Hippocampal formation (tissue), 2 donors: ENCODE data around the gene SGK1.

Source experiments
- DNase-seq, 2 donors: peaks; one replicate each; lab custom pipeline; 2025; lab: John Stamatoyannopoulos, UW

SGK1 gene

DNA sequence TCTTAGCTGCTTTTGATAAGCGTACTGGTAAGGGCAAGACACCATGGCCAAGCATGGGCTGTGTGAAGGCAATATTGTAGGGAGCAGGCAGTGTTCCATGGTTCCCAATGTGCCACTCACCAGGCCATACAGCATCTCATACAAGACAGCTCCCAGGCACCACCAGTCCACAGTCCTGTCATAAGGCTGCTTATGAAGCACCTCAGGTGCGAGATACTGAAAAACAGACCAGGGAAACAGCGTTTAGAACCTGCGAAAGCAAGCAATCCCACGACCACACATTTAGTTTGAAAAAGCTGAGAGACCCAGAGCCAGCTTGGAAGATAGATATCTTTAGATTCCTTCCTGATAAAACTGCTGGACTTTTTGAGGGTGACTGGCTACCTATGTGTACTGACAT, 146.4 kb downstream of the SGK1 start:
- DNase-seq: peak in 1 of 2 donors; percentile 25

DNA sequence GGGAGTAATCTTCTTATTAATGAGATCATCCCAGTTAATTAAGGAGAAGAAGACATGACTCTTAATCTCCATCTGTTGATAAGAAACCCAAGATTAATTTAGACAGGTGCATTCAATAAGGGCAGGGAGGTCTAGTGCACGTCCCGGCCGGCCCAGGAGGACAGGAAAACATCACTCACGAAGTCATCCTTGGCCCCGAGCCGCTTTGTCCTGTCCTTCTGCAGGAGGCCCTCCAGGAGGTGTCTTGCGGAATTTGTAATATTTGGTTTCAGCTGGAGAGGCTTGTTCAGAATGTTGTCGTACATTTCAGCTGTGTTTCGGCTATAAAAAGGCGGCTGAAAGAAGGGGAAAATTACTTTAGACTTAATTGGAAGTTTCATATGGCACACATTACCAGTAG, 147.1 kb downstream of the SGK1 start:
- DNase-seq: no peak

DNA sequence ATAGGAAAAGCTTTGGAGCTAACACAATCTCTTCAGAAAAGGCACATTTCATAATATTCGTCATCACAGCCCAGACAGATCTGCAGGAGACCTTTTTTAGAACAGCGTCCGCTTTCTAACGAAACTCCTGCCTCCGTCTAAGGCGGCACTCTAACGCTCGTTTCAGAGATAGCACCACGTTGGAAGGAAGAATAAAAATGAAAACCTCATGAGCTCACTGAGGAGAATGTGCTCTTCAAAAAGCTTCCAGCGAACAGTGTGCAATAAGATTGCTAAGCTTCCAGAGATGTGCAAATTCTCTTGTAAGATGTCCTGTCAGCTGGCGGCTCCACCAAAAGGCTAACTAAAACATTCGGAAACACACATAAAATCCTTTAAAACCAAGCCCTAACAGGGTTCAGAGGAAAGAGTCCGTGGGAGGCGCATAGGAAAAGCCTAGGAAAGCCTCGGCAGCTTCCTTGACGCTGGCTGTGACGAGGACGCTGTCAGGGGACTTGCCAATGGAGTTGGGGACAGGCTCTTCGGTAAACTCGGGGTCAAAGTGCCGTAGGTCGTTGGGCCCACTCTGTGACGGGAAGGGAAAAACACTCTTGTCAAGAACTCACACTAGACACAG, 147.9 kb downstream of the SGK1 start:
- DNase-seq: no peak

DNA sequence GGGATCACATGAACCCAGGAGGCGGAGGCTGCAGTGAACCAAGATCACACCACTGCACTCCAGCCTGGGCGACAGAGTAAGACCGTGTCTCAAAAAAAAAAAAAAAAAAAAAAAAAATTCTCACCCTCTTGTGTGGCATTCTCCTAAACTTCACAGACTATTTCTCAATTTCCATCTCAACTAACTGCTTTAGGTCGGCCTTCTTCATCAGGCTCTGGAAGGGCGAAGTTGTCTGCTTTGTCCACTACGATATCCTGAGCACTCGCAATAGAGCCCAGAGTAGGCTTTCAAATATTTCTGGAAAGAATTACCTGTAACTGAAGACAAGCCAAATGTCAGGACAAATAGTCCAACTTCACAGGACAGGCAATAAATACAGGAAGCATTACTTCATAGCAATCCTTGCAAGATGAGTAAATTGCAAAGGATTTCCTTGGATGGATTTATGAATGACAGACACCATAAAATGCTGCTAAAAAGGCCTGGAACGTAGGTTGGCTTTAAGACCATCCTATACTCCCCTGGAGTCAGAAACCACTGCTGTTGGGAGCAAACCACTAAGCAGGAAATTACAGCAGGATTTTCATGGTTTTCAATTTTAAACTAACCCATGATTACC, 149.2 kb downstream of the SGK1 start:
- no peak for DNase-seq

DNA sequence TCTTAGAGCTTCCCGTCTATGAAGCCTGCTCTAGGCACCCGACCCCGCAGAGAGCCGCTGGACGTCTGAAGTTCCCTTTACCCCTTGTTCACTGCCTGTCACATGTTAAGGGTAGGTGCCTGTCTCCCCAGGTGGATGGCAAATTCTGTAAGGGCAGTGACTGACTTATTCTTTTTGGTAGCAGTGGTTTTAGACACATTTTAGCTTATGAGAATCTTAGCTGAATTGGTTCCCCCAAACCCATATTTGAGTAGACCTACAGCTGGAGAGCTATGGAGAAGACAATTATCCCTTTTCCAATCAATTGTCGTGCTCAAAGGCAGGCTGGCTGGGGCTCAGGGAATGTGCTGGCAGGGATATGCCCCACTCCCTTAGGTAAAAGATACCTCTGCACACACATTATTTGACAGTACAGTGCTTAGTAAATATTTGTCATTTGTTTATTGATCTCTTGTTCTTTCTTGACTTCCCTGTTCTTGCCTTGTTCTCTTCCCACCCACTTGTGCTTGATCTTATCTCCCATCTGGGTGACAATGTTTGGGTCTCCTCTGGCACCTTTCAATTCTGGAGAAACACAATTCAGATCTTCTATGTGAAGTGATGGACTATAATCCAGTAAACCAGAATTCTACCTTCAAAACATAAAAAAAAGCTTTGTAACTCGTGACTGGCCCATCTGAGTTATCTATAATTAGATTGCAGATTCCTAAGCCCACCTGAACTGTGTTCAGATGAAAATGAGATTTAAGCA, 151.2 kb downstream of the SGK1 start:
- DNase-seq: no peak

DNA sequence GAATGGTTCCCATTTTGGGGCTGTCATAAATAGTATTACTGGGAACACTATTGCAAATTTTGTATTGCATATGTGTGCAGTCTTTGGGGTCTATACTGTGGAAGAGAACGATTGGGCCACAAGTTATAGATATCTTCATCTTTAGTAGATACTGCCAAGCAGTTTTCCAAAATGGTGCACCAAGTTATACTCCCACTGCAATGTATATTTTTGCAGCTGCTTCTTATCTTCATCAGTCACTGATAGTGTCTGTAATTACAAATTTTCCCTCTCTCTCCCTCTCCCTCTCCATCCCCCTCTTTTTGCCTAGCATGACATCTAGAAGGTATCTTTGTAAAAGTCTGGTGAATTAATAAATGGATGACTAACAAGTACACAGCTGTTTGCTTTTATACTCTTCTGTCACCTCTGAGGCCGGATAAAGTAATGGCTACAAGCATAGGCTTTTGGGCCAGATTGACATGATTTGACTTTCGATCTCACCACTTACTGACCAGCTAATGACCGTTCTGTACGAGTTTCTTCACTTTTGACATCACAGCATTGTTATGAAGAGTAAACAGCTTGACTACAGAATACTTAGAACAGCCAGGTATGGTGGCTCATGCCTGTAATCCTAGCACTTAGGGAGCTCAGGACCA, 152.2 kb downstream of the SGK1 start:
- DNase-seq: no peak

DNA sequence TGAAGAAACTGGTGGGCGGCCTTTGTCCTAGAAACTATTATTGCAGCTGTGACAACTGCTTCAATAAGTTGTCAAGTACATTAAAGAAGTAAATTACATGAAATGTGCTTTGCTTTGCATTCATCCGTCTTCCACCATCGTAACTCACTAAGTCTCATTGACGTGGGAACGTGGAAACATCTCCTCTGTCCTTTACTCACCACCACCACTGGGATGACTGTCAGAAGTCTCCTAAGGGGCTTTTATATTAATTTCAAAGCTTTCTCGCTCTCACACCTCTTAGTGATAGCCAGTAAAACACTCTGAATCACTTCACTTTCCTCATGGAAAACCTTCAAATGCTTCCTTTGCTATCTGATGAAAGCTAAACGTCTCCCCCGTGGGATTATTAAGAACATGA, 153.6 kb downstream of the SGK1 start:
- DNase-seq: no peak

DNA sequence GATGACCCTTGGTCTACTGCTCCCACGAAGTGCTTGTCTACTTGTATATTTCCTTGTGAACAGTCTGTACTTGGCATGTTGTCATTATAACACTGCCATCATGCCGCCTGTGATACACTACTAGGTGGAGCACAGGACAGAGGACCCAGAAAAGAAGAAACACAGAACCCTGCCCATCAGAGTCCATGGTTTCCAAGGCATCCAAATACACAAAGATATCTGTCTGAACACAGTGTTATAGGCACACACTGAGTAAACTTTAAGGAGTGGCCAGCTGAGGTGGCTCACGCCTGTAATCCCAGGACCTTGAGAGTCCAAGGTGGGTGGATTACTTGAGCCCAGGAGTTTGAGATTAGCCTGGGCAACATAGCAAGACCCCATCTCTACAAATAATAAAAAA, 155.0 kb downstream of the SGK1 start:
- no peak for DNase-seq

DNA sequence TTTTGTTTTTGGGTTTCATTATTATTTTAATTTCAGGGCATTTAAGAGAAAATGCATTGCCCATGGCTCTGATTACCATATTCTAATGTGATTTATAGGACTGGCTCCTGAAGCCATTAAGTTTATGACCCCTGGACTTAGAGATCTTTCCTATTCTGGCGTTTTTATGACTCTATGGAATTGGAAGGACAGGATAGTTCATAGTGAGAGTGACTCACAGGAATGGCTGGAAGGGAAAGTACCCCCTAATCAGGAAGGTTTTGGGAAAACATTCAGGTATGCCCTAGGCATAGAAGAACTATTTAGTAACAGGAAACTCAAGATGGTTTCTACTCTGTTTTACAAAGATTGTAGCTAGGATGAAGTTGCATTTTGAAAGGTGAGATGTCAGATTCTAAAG, 156.9 kb downstream of the SGK1 start:
- no peak for DNase-seq

DNA sequence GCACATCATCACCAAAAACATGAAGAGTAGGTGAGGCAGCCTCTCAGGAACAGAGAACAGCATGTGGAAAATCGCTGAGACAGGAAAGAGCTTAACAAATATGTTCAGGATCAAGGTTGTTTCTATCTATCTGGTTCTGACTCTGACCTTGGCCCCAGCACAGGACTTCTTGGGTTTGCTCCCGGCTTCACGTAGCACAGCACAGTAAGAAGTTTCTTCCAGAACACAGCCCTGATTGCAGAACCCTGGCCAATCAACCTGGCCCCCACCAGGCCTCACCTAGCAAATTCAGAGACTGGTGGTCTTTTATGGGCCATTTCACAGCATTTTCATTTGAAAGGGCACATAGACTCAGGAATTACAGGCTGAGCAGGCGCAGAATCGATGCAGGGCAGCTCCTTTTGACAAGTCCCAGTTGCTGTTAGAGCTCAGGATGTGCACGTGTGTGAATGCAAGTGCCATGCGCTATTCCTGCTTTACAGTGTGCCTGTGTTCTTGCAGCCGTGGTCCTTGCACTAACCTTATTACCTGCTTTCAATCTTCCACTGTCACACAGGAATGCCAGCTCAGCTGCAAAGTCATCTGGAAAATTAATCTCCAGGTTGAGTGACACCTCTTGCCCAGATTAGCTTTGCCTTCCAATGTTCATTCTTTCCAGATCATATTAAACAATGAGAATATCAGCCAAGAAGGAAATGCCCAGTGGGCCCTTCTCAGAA, 165.0 kb downstream of the SGK1 start:
- no peak for DNase-seq

DNA sequence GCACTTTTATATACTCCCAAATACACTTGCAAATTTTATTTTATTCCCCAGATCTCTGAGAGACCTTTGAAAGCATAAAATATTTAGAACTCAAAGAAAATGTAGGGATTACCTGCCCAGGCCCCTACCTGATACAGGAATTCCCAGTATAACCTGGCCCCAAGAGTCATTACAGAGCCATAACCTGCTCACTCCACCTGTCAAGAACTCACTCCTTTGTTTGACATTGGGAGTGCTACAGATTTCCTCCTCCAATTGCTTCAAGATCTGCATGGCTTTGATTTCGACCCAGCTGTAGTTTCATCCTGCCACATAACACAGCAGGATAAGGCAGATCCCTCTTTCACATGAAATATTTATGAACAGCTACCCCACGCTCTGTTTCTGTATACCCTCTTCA, 169.3 kb downstream of the SGK1 start:
- DNase-seq: no peak

DNA sequence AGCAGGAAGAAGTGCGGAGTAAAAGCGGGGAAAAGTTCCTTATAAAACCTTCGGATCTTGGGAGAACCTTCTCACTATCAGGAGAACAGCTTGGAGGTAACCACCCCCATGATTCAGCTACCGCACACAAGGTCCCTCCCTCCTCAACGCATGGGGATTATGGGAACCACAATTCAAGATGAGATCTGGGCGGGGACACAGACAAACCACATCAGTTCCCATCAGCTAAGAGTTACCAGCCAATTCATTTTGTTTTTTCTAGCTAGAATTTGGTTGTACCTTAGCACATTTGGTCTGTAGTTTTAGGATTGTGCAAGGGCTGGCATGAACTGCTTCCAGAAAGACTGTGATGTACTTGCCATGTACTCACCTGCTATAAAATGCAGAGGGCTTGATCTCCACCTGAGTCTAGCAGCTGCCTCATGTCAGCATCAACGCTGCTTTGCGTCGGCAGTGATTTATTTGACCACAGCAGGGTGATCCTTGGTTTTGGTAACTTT, 170.8 kb downstream of the SGK1 start:
- no peak for DNase-seq

DNA sequence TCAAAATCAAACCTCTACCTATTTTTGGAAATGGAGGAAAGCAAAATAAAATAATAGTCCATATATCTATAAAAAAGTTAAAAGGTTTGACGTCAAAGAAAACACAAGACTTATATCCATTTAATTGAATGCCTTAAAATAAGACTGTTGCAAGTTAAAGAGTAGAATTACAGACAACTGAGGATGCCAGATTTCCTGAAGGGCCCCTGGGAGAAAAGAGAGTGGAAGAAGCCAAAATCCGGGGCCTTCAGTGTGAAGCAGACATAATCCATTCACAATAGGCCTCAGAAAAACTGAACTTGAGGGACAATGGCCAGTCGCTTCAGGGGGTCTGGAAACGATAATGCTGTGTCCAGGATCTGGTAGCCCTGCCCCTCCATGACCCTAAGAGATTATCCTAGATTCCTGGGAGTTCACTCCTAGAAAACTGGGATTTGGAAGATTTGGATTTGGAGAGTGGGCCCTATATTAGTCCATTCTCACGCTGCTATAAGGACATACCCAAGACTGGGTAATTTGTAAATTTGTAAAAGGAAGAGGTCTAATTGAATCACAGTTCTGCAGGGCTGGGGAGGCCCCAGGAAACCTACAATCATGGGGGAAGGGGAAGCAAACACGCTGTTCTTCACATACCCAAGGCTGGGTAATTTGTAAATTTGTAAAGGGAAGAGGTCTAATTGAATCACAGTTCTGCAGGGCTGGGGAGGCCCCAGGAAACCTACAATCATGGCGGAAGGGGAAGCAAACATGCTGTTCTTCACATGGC, 171.5 kb downstream of the SGK1 start:
- no peak for DNase-seq

DNA sequence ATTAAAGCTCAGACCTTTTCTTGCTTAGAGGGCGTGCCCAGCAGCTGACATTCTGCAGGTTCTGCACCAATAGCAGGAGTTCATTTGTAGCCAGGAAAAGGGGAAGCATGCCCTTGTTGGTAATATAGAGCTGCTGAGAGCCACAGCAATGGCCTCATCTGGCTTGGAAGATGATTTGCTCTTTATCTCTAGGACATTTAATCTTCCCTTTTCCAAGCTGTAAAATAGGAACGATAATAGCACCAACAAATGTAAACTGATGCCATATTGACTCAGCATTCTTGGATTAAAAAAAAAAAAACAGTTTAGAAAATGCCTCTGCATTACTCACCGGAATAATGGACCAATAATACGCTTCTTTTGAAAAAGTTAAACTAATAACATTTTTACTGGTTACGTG, 172.1 kb downstream of the SGK1 start:
- no peak for DNase-seq

DNA sequence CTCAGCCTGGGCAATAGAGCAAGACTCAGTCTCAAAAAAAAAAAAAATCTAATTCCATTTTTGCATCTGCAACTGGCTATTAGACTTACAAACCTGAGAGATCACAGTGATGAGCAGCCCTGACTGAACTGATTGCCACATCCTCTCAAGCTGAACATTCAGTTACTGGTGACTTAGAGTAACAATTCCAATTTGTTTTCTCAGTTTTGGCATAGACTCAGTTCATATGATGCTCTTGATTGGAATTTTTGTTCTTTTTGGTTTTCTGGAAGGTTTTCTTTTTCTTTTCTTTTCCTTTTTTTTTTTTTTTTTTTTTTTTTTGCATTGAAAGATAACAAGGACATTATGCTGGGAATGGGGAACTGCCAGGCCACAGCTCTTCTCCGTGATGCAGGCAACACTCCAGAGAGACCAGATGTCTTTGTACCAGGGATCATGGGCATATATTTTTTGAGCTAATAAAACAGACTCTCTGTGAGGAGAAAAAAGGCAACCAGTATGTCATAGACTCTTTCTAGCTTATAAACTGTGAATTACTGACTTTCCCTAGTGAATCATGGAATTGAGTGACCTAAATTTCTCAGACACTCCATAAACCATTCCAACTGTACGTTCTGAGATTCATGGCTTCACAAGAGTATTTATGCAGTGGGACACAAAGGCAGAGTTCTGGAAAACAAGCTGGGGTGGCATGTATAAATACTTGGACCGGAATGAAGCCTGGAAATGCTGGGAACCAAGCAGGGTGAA, 179.5 kb downstream of the SGK1 start:
- DNase-seq: peak in 1 of 2 donors; percentile 43

DNA sequence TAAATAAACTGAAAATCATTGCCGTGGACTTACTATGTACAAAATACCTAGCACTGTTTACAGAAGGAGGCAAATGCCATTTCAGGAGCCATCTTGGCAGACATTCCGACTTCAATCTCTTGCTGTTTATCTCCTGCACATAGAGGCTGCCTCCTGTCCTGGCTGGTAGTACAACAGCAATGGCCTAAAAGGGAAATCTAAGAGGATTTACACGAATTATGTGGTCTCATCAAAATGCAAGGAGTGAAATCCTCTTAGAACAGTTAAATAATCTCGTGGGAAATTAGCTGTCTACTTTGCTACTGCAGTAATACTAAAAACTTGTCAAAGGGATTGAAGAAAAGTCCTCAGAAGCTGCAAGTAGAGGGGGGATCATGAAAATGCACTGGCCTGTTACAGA, 183.3 kb downstream of the SGK1 start:
- DNase-seq: no peak

DNA sequence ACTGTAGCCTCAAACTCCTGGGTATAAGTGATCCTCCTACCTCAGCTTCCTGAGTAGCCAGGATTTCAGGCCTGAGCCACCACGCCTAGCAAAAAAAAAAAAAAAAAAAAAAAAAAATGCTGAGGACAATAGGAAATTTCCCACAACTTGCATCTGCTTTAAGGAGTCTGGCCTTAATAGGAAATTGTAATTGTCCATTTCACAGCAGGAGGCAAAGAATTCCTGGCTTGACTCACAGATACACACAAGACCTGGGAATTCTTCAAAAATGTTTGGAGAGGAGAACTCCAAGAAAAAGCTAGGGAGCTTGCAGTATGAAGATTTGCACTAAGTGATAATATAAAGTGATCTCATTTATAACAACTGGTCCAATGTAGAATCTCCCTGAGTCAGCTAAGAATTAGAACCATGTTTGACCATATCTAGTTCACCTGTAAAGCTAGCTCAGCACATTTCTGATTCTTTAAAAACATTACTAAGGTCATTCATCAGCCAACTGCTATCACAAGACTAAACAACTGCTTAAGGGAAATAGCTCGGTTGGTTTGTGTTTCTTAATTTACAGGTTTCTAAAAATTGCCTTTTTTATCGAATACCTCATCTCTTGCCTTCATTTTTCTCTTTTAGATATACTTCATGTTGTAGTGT, 185.3 kb downstream of the SGK1 start:
- DNase-seq: no peak

DNA sequence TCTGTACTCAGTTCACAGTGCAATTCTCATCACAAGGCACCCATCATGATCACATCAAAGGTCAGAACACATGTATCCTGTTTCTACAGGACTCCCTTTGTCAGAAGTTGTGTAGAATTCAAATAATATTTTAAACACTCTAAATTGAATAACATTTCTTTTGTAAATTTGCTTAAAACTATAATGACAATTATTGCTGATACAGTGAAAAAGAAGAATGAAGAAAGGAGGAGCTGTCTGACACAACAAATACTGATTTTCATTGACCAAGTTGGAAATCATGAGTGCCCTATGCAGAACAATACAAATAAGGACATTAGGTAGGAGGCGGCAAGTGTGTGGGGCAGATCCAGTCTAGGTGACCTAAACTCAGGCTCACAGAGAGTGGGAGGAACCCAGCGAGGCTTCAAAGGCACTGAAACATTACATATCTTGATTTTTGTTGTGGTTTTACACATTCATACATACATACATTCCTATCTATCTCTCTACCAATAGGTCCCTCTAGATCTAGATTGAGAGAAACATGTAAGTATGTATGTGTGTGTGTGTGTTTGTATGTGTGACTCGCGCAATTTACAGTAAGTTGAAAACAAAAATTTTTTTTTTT, 186.3 kb downstream of the SGK1 start:
- DNase-seq: no peak

DNA sequence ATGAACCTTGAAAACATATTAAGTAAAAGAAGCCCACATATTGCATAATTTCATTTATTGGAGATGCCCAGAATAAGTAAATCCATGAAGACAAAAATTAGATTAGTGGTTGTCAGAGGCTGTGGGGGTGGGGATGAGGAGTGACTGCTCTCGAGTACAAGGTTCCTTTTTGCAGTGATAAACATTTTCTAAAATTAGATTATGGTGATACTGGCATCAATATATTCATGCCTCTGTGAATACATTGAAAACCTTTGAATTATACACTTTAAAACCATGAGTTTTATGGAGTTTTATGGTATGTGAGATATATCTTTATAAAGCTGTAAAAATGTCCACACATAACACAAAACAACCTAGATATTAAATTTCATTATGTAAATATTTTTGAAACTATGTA, 189.8 kb downstream of the SGK1 start:
- DNase-seq: no peak
